ENCODE data around the gene MANSC4. TPM values are rescaled to one million over a fixed set of nuclear protein-coding genes. Genes with fewer than 3 reads are reported as not detected.

Gene MANSC4
- not detected in 2 replicates for total RNA-seq

GRCh38 chr12:27779920-27780611 lies at the start of gene MANSC4, which contains the start of gene KLHL42:
MANSC4 (minus strand) TSS chr12:27780236; CDS start chr12:27771276, 8,960 bp downstream.
KLHL42 (plus strand) TSS chr12:27780233; CDS start chr12:27780331, 98 bp downstream.

Small RNA genes within 50 kb of the gene (small RNA-seq; reads per million reads assigned to genes)
- gene RF00019 (not detected), gene RF02271 (not detected)

Other genes starting within 250 kb of the MANSC4 start
- 6.5 and 9.5 TPM in 2 replicates for gene REP15, start 83.8 kb downstream of the MANSC4 start, total RNA-seq
- 68.3 and 73.2 TPM in 2 replicates for gene MRPS35, start 69.4 kb downstream of the MANSC4 start, total RNA-seq
- 27.6 and 29.2 TPM in 2 replicates for gene KLHL42, start within 50 bp of the MANSC4 start, total RNA-seq
- 0.26 and 0.76 TPM in 2 replicates for gene PTHLH, start 192.5 kb upstream of the MANSC4 start, total RNA-seq